MCF 10A (cell line): ENCODE measurements around the gene MEGF10. TPM values are rescaled to one million over a fixed set of nuclear protein-coding genes. Genes with fewer than 3 reads are reported as not detected.

ENCODE experiments used
- BruUV-seq: library from RNA; stranded (reverse); fragments of 400-500 nt; replicated peaks from 2 replicates; lab custom pipeline; 2021; lab: Mats Ljungman, UMichigan
- CTCF ChIA-PET: fragments of 300-600 bp; sonication (Branson Sonifier 250); formaldehyde crosslinking; extraction: SDS; loops from one replicate; lab custom pipeline; 2021; ENCODE audit warnings: antibody characterized with exemption, inconsistent platforms; lab: Yijun Ruan, JAX
- POLR2A ChIA-PET: fragments of 300-600, 350-650 bp; sonication (Branson Sonifier 250); formaldehyde crosslinking; extraction: SDS; loops from one replicate; lab custom pipeline; 2020; ENCODE audit warnings: antibody characterized with exemption, inconsistent platforms; lab: Yijun Ruan, JAX
- DNase-seq: peaks from one replicate; pipeline ENCODE4 v3.0.0-alpha.2; 2018; ENCODE audit not compliant: unreplicated experiment
- H3K27ac Mint-ChIP-seq: one replicate; pipeline ENCODE4 v1.8.0; 2022; ENCODE audit warnings: mild to moderate bottlenecking, low read depth, mixed read lengths; ENCODE audit not compliant: unreplicated experiment
- H3K27me3 Mint-ChIP-seq: one replicate; pipeline ENCODE4 v1.8.0; 2022; ENCODE audit warnings: mixed read lengths; ENCODE audit not compliant: insufficient read depth, unreplicated experiment
- H3K36me3 Mint-ChIP-seq: one replicate; pipeline ENCODE4 v1.8.0; 2022; ENCODE audit warnings: mild to moderate bottlenecking, moderate library complexity, mixed read lengths; ENCODE audit not compliant: insufficient read depth, unreplicated experiment
- H3K4me1 Mint-ChIP-seq: one replicate; pipeline ENCODE4 v1.8.0; 2022; ENCODE audit warnings: mixed read lengths; ENCODE audit not compliant: insufficient read depth, unreplicated experiment
- H3K4me3 Mint-ChIP-seq: one replicate; pipeline ENCODE4 v1.8.0; 2022; ENCODE audit warnings: mild to moderate bottlenecking, moderate library complexity, mixed read lengths; ENCODE audit not compliant: unreplicated experiment
- H3K9me3 Mint-ChIP-seq: one replicate; pipeline ENCODE4 v1.8.0; 2022; ENCODE audit warnings: mixed read lengths; ENCODE audit not compliant: unreplicated experiment
- CTCF ChIP-seq: fragments of 200-600 bp; IDR thresholded peaks from one replicate; pipeline ENCODE4 v1.8.0; 2022; ENCODE audit warnings: antibody characterized with exemption, mild to moderate bottlenecking; ENCODE audit not compliant: unreplicated experiment
- intact Hi-C: fragments of 100-400 bp; cut with micrococcal nuclease; formaldehyde crosslinking; loops from 2 replicates; pipeline ENCODE4 v1.14.1; 2022
- total RNA-seq: library from RNA; stranded (reverse); gene quantifications from 2 replicates; pipeline ENCODE4 v1.2.3, GENCODE V29; 2022

The MEGF10 gene
- total RNA-seq, 1 experiment from 2014 or later: not detected

DNA sequence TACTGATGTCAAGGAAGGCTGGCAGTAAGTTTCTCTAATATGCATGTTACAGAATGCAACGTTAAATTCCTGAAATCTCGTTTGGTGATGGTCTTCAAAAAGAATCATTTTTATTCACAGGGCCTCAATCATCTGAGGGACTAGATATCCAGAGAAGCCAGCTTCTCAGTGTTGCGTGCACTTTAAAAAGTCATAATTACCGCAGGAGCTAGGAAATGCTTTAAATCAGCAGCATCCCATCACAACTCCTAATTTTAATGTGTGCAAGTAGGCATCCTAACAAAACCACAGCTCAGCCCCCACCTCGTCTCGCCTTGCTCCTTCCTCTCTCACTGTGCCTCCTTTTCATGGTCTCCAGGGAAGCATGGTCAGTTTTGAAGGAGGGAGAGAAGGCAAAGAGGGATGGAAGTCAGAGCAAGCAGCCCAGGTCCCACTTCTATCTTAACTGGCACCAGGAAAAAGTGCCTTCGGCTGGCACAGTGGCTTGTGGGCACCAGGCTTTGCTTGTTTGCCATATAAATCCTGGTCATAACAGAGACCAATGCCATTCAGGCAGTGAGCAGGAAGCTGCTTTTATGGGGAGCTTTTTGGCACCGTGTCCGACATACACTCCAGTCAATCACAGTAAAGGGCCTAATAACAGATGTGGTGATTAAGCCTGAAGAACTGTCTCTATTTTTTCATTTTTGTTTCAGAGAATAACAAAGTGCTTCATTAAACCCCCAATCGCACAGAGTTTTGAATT lies 21.4 kb downstream of the MEGF10 start:
- H3K27me3 Mint-ChIP-seq: peaks cover 22% of the 10 kb centered on the region
- no TSS peak for BruUV-seq
- intact Hi-C loops: loop anchor here (5.0 to 10.0 kb wide), 3 partner anchors 180 to 657 kb away; no protein-coding TSS in a partner anchor
- TF ChIP-seq CTCF: no peak
- CTCF ChIA-PET: interaction anchor here (0.7 to 3.2 kb wide), 11 partner anchors 8 to 637 kb away, joined by 3 to 23 read pairs (median 3); no protein-coding TSS in a partner anchor
- H3K27ac Mint-ChIP-seq: no peak overlapping the region
- no peaks in the 10 kb centered on the region for H3K4me1 Mint-ChIP-seq
- DNase-seq: no peak
- no peaks in the 10 kb centered on the region for H3K36me3 Mint-ChIP-seq
- no peak overlapping the region for H3K4me3 Mint-ChIP-seq
- POLR2A ChIA-PET: interaction anchor here (0.7 to 1.3 kb wide), 2 partner anchors 179 to 281 kb away, joined by 3 to 4 read pairs; partner anchors contain the start of gene MARCHF3
- no peaks in the 10 kb centered on the region for H3K9me3 Mint-ChIP-seq

- no peak overlapping the region for H3K27ac Mint-ChIP-seq
- BruUV-seq: no TSS peak
- H3K9me3 Mint-ChIP-seq: no peaks in the 10 kb centered on the region
- POLR2A ChIA-PET: interaction anchor here (1.0 kb wide), 1 partner anchor 179 kb away, joined by 3 read pairs; no protein-coding TSS in a partner anchor
- no peak for DNase-seq
- no peaks in the 10 kb centered on the region for H3K4me1 Mint-ChIP-seq
- no peak for TF ChIP-seq CTCF
- H3K36me3 Mint-ChIP-seq: no peaks in the 10 kb centered on the region
- H3K4me3 Mint-ChIP-seq: no peak overlapping the region
- intact Hi-C loops: loop anchor here (5.0 to 10.0 kb wide), 3 partner anchors 179 to 659 kb away; no protein-coding TSS in a partner anchor
- CTCF ChIA-PET: interaction anchor here (0.6 to 3.2 kb wide), 27 partner anchors 9 to 498 kb away, joined by 3 to 23 read pairs (median 3); no protein-coding TSS in a partner anchor
- H3K27me3 Mint-ChIP-seq: peaks cover 26% of the 10 kb centered on the region
These were observed 22.8 kb downstream of the MEGF10 start for GRCh38 chr5:127313379-127313778.

DNA sequence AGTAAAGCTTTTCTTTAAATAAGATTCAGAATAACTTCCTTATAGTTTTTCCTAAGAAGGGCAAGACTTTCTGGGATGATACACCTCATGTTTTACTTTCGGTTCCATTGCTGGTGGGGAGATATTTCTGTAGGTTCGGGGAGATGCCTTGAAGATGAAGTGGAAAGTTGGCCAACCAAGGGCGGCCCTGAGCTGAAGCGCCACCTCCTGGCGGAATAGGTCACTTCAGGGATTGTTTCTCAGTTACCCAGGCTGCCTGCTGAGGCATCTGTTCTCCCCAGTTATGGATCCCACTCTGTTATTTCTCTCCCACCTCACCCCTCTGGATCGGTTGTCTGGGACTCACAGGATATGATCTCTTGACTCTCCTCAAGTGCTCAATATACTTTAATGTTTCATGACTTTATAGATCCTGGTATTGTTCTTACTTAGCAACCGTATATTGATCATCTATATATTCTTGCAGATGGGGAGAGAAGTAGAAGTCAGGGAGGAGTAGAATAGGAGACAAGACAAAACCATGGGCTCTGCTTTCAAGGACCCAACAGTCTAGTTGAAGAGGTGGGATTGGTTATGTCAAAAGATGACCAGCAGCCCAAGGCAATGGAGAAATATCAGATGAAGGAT lies 23.4 kb downstream of the MEGF10 start:
- no TSS peak for BruUV-seq
- no peak overlapping the region for H3K4me3 Mint-ChIP-seq
- no peaks in the 10 kb centered on the region for H3K9me3 Mint-ChIP-seq
- no peaks in the 10 kb centered on the region for H3K4me1 Mint-ChIP-seq
- H3K27ac Mint-ChIP-seq: no peak overlapping the region
- POLR2A ChIA-PET: interaction anchor here (1.0 kb wide), 1 partner anchor 179 kb away, joined by 3 read pairs; no protein-coding TSS in a partner anchor
- DNase-seq: peak; percentile 83
- H3K36me3 Mint-ChIP-seq: no peaks in the 10 kb centered on the region
- peak; percentile 93 for TF ChIP-seq CTCF
- peaks cover 26% of the 10 kb centered on the region for H3K27me3 Mint-ChIP-seq
- CTCF ChIA-PET: interaction anchor here (0.6 to 3.2 kb wide), 30 partner anchors 9 to 508 kb away, joined by 3 to 23 read pairs (median 3); no protein-coding TSS in a partner anchor
- intact Hi-C loops: loop anchor here (1.0 to 10.0 kb wide), 8 partner anchors 17 to 659 kb away; partner anchors contain the start of genes MARCHF3 and MEGF10
